HCT116 (cell line): ENCODE data around the gene TOP2B. TPM values are rescaled to one million over a fixed set of nuclear protein-coding genes. Genes with fewer than 3 reads are reported as not detected.
A peak's percentile ranks its signal among the peaks of the same experiment; 100 is the strongest.

ENCODE experiments used
- ATAC-seq: fragments of 200-7000 bp; cut with Tn5 transposase; 2 replicates; pipeline ENCODE4 v1.9.1; 2020; ENCODE audit warnings: mild to moderate bottlenecking, moderate library complexity
- BruUV-seq: library from RNA; stranded (reverse); fragments of 400-500 nt; replicated peaks from 2 replicates; lab custom pipeline; 2021; lab: Mats Ljungman, UMichigan
- CTCF ChIA-PET: fragments of 300-600 bp; sonication (Branson Sonifier 250); formaldehyde crosslinking; loops from one replicate; lab custom pipeline; 2021; ENCODE audit warnings: antibody characterized with exemption; lab: Charles Lee
- POLR2A ChIA-PET: fragments of 300-600, 350-600 bp; sonication (Branson Sonifier 250); formaldehyde crosslinking; loops from one replicate; lab custom pipeline; 2021; ENCODE audit warnings: antibody characterized with exemption; lab: Charles Lee
- RAD21 ChIA-PET, 2 experiments: fragments of 300-600 bp; sonication (Branson Sonifier 250); formaldehyde crosslinking; loops; one replicate each; lab custom pipeline; 2023; ENCODE audit warnings: low total read pairs in 2 of 2; ENCODE audit not compliant: uncharacterized antibody in 2 of 2, unreplicated experiment in 2 of 2, low non-redundant PET in 1 of 2; lab: Charles Lee
- DNase-seq: peaks from one replicate; pipeline ENCODE4 v3.0.0-alpha.2; 2010; ENCODE audit warnings: low read depth, low spot score
- H2AFZ ChIP-seq: fragments of 200-600 bp; shearing (Covaris generic), sonication (generic); 2 replicates; pipeline ENCODE4 v1.6.1; 2017; ENCODE audit warnings: low read depth, mixed run types, mixed read lengths, antibody characterized with exemption, low read length; ENCODE audit not compliant: poor library complexity, severe bottlenecking
- H3K27ac ChIP-seq: 2 replicates; pipeline ENCODE4 v1.5.1; 2012; ENCODE audit warnings: low read depth, low read length
- H3K27me3 ChIP-seq: fragments of 200-600 bp; sonication (generic); 2 replicates; pipeline ENCODE4 v1.6.1; 2016; ENCODE audit warnings: mixed run types, low read length, mixed read lengths; ENCODE audit not compliant: insufficient read depth
- H3K36me3 ChIP-seq, 2 experiments: fragments of 200-500 bp in 1 of 2; fragments of 200-600 bp in 1 of 2; sonication (Bioruptor generic) in 1 of 2; sonication (generic) in 1 of 2; 2 replicates each; pipeline versions ENCODE4 v1.5.1 to v1.6.1; 2014 to 2016; ENCODE audit warnings: low read length in 2 of 2, inconsistent platforms in 1 of 2, mixed read lengths in 1 of 2, mixed run types in 1 of 2; ENCODE audit not compliant: insufficient read depth in 2 of 2, control insufficient read depth in 1 of 2
- H3K4me1 ChIP-seq, 2 experiments: fragments of 200-600 bp in 1 of 2; sonication (generic) in 1 of 2; 2 replicates each; pipeline versions ENCODE4 v1.5.1 to v1.6.1; 2012 to 2017; ENCODE audit warnings: low read length in 2 of 2, inconsistent platforms in 1 of 2, mild to moderate bottlenecking in 1 of 2, mixed read lengths in 1 of 2, mixed run types in 1 of 2, moderate library complexity in 1 of 2; ENCODE audit not compliant: insufficient read depth in 2 of 2, control insufficient read depth in 1 of 2
- H3K4me2 ChIP-seq: fragments of 200-600 bp; sonication (generic); 2 replicates; pipeline ENCODE4 v1.6.1; 2017; ENCODE audit warnings: mixed run types, low read length, mixed read lengths
- H3K4me3 ChIP-seq, 2 experiments: fragments of 200-600 bp in 1 of 2; sonication (generic) in 1 of 2; replicated peaks in 1 of 2; 2 replicates each; pipeline ENCODE4 v1.5.1; 2011 to 2016; ENCODE audit warnings: low read length in 2 of 2, control low read depth in 1 of 2, low read depth in 1 of 2, mild to moderate bottlenecking in 1 of 2, mixed read lengths in 1 of 2, mixed run types in 1 of 2
- H3K79me2 ChIP-seq: fragments of 200-600 bp; sonication (generic); 2 replicates; pipeline ENCODE4 v1.6.1; 2017; ENCODE audit warnings: mild to moderate bottlenecking, mixed run types, low read length, moderate library complexity, mixed read lengths; ENCODE audit not compliant: insufficient read depth
- H3K9ac ChIP-seq: fragments of 200-600 bp; sonication (generic); 2 replicates; pipeline ENCODE4 v1.6.1; 2016; ENCODE audit warnings: low read length, mixed read lengths
- H3K9me2 ChIP-seq: fragments of 200-600 bp; sonication (generic), shearing (Covaris generic); 2 replicates; pipeline ENCODE4 v1.6.1; 2017; ENCODE audit warnings: mixed run types, mild to moderate bottlenecking, moderate library complexity; ENCODE audit not compliant: insufficient read depth
- H3K9me3 ChIP-seq, 2 experiments: fragments of 200-500 bp in 1 of 2; fragments of 200-600 bp in 1 of 2; sonication (Bioruptor generic) in 1 of 2; sonication (generic) in 1 of 2; 2 replicates each; pipeline ENCODE4 v1.6.1; 2014 to 2017; ENCODE audit warnings: low read length in 2 of 2, mixed read lengths in 2 of 2, inconsistent platforms in 1 of 2, low read depth in 1 of 2, mild to moderate bottlenecking in 1 of 2, mixed run types in 1 of 2, moderate library complexity in 1 of 2; ENCODE audit not compliant: control insufficient read depth in 1 of 2, insufficient read depth in 1 of 2
- H4K20me1 ChIP-seq: fragments of 200-600 bp; sonication (generic), shearing (Covaris generic); 2 replicates; pipeline ENCODE4 v1.6.1; 2017; ENCODE audit warnings: mixed run types, mild to moderate bottlenecking, moderate library complexity; ENCODE audit not compliant: insufficient read depth
- CBX3 ChIP-seq: IDR thresholded peaks from 2 replicates; pipeline ENCODE4 v1.6.1; 2012; ENCODE audit warnings: low read depth
- CEBPB ChIP-seq: IDR thresholded peaks from 2 replicates; pipeline ENCODE4 v1.6.1; 2012; ENCODE audit warnings: low read depth
- EGR1 ChIP-seq: IDR thresholded peaks from 2 replicates; pipeline ENCODE4 v1.6.1; 2012; ENCODE audit warnings: low read depth
- EZH2 ChIP-seq: fragments of 200-600 bp; sonication (generic); IDR thresholded peaks from 2 replicates; pipeline ENCODE4 v1.6.1; 2017; ENCODE audit warnings: antibody characterized with exemption, mixed run types
- FOSL1 ChIP-seq: IDR thresholded peaks from 2 replicates; pipeline ENCODE4 v1.6.1; 2012; ENCODE audit warnings: low read depth
- POLR2A ChIP-seq: IDR thresholded peaks from 2 replicates; pipeline ENCODE4 v1.7.0; 2011; ENCODE audit warnings: borderline replicate concordance; ENCODE audit not compliant: insufficient read depth, insufficient read length; ENCODE audit errors: extremely low read depth
- RAD21 ChIP-seq: IDR thresholded peaks from 2 replicates; pipeline ENCODE4 v1.6.1; 2012; ENCODE audit warnings: low read depth, mild to moderate bottlenecking
- SIN3A ChIP-seq: IDR thresholded peaks from 2 replicates; pipeline ENCODE4 v1.6.1; 2012; ENCODE audit warnings: low read depth
- SP1 ChIP-seq: IDR thresholded peaks from 2 replicates; pipeline ENCODE4 v1.6.1; 2012; ENCODE audit warnings: low read depth
- TCF7L2 ChIP-seq: IDR thresholded peaks from 2 replicates; pipeline ENCODE4 v1.7.0; 2011; ENCODE audit warnings: borderline replicate concordance, inconsistent platforms; ENCODE audit not compliant: insufficient read depth, insufficient read length; ENCODE audit errors: extremely low read depth
- YY1 ChIP-seq: IDR thresholded peaks from 2 replicates; pipeline ENCODE4 v1.6.1; 2011; ENCODE audit warnings: low read length, low read depth, moderate library complexity, mild to moderate bottlenecking; ENCODE audit not compliant: insufficient replicate concordance; ENCODE audit errors: extremely low read depth
- ZNF274 ChIP-seq: fragments of 200-500 bp; sonication (Bioruptor generic); IDR thresholded peaks from 2 replicates; pipeline ENCODE4 v1.6.1; 2014; ENCODE audit warnings: mild to moderate bottlenecking, low read depth, low read length, inconsistent platforms
- intact Hi-C: fragments of 100-400 bp; cut with micrococcal nuclease; formaldehyde crosslinking; loops from 2 replicates; pipeline ENCODE4 v1.10.0; 2022
- total RNA-seq: library from RNA; stranded (reverse); gene quantifications from one replicate; pipeline ENCODE4 v1.2.1, GENCODE V29; 2021; ENCODE audit not compliant: unreplicated experiment
- TF ChIP-seq, protein P1 (sequence below): IDR thresholded peaks from 2 replicates; pipeline ENCODE4 v1.6.1; 2012
- TF ChIP-seq, protein P2 (sequence below): IDR thresholded peaks from 2 replicates; pipeline ENCODE4 v1.6.1; 2011; ENCODE audit warnings: mild to moderate bottlenecking, low read length, moderate library complexity; ENCODE audit not compliant: insufficient replicate concordance; ENCODE audit errors: extremely low read depth
- TF ChIP-seq, protein P3 (sequence below), 3 experiments: fragments of 200-600 bp in 1 of 3; sonication (generic) in 1 of 3; IDR thresholded peaks in 2 of 3; conservative IDR thresholded peaks in 1 of 3; 2 replicates each; pipeline ENCODE4 v1.5.1; 2012 to 2017; ENCODE audit warnings: low read depth in 2 of 3, low read length in 2 of 3, antibody characterized with exemption in 1 of 3, borderline replicate concordance in 1 of 3, control low read depth in 1 of 3, mild to moderate bottlenecking in 1 of 3, mixed read lengths in 1 of 3, mixed run types in 1 of 3, moderate library complexity in 1 of 3; ENCODE audit not compliant: insufficient read depth in 1 of 3
- TF ChIP-seq, protein P4 (sequence below): IDR thresholded peaks from 2 replicates; pipeline ENCODE4 v1.6.1; 2012; ENCODE audit warnings: low read depth
- TF ChIP-seq, protein P5 (sequence below): IDR thresholded peaks from 2 replicates; pipeline ENCODE4 v1.6.1; 2012

TOP2B gene
- total RNA-seq, 1 experiment from 2014 or later, result 101 TPM

DNA sequence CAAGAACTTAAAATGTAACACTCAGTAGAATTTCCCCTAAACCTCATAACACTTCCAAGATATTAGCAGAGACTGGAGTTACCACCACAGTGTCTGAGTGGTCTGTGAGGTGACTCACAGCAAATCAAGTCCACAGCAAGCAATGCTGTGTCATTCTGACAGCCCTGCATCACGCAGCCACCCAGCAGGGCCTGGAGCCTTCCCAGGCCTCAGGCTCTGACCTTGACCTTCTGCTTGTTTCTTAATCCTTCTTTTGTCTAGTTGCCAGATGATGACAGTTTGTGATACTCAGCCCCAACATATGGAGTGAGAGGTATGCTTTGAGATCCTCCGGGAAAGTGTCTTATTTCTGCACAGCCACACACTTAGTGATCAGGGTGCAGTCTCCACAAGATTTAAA, 82.5 kb downstream of the TOP2B start:
- ChIA-PET RAD21 (no interaction called here), CTCF (no interaction called here), POLR2A (no interaction called here)
- TF ChIP-seq ZNF274, result no peak
- TF ChIP-seq SP1, result no peak
- TF ChIP-seq, protein P1, sequence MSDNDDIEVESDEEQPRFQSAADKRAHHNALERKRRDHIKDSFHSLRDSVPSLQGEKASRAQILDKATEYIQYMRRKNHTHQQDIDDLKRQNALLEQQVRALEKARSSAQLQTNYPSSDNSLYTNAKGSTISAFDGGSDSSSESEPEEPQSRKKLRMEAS, result no peak
- no peak for TF ChIP-seq YY1
- TF ChIP-seq POLR2A, result no peak
- TF ChIP-seq, protein P2, sequence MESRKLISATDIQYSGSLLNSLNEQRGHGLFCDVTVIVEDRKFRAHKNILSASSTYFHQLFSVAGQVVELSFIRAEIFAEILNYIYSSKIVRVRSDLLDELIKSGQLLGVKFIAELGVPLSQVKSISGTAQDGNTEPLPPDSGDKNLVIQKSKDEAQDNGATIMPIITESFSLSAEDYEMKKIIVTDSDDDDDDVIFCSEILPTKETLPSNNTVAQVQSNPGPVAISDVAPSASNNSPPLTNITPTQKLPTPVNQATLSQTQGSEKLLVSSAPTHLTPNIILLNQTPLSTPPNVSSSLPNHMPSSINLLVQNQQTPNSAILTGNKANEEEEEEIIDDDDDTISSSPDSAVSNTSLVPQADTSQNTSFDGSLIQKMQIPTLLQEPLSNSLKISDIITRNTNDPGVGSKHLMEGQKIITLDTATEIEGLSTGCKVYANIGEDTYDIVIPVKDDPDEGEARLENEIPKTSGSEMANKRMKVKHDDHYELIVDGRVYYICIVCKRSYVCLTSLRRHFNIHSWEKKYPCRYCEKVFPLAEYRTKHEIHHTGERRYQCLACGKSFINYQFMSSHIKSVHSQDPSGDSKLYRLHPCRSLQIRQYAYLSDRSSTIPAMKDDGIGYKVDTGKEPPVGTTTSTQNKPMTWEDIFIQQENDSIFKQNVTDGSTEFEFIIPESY, result no peak
- no peak for TF ChIP-seq EZH2
- TF ChIP-seq, protein P3, sequence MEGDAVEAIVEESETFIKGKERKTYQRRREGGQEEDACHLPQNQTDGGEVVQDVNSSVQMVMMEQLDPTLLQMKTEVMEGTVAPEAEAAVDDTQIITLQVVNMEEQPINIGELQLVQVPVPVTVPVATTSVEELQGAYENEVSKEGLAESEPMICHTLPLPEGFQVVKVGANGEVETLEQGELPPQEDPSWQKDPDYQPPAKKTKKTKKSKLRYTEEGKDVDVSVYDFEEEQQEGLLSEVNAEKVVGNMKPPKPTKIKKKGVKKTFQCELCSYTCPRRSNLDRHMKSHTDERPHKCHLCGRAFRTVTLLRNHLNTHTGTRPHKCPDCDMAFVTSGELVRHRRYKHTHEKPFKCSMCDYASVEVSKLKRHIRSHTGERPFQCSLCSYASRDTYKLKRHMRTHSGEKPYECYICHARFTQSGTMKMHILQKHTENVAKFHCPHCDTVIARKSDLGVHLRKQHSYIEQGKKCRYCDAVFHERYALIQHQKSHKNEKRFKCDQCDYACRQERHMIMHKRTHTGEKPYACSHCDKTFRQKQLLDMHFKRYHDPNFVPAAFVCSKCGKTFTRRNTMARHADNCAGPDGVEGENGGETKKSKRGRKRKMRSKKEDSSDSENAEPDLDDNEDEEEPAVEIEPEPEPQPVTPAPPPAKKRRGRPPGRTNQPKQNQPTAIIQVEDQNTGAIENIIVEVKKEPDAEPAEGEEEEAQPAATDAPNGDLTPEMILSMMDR (IDR thresholded peaks at IDR 0.05 in 2 of 3, conservative IDR thresholded peaks at IDR 0.05 in 1 of 3; ENCODE audit: borderline replicate concordance in 1 of 3, insufficient read depth in 1 of 3, low read depth in 2 of 3, low read length in 2 of 3), result no peak
- TF ChIP-seq TCF7L2, result no peak
- TF ChIP-seq, protein P4, sequence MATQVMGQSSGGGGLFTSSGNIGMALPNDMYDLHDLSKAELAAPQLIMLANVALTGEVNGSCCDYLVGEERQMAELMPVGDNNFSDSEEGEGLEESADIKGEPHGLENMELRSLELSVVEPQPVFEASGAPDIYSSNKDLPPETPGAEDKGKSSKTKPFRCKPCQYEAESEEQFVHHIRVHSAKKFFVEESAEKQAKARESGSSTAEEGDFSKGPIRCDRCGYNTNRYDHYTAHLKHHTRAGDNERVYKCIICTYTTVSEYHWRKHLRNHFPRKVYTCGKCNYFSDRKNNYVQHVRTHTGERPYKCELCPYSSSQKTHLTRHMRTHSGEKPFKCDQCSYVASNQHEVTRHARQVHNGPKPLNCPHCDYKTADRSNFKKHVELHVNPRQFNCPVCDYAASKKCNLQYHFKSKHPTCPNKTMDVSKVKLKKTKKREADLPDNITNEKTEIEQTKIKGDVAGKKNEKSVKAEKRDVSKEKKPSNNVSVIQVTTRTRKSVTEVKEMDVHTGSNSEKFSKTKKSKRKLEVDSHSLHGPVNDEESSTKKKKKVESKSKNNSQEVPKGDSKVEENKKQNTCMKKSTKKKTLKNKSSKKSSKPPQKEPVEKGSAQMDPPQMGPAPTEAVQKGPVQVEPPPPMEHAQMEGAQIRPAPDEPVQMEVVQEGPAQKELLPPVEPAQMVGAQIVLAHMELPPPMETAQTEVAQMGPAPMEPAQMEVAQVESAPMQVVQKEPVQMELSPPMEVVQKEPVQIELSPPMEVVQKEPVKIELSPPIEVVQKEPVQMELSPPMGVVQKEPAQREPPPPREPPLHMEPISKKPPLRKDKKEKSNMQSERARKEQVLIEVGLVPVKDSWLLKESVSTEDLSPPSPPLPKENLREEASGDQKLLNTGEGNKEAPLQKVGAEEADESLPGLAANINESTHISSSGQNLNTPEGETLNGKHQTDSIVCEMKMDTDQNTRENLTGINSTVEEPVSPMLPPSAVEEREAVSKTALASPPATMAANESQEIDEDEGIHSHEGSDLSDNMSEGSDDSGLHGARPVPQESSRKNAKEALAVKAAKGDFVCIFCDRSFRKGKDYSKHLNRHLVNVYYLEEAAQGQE, result no peak
- TF ChIP-seq RAD21, result no peak
- no peak for TF ChIP-seq SIN3A
- TF ChIP-seq CBX3, result no peak
- TF ChIP-seq FOSL1, result no peak
- TF ChIP-seq, protein P5, sequence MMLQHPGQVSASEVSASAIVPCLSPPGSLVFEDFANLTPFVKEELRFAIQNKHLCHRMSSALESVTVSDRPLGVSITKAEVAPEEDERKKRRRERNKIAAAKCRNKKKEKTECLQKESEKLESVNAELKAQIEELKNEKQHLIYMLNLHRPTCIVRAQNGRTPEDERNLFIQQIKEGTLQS, result no peak
- no peak for TF ChIP-seq EGR1
- no peak for TF ChIP-seq CEBPB
- Histone ChIP-seq H3K27ac (no peak overlapping the region), H3K4me2 (peak overlapping the region; percentile 12), H4K20me1 (no peaks in the 10 kb centered on the region), H3K9ac (no peak overlapping the region), H3K9me2 (no peaks in the 10 kb centered on the region), H3K9me3 (no peaks in the 10 kb centered on the region), H3K4me1 (peaks cover 0 to 10% of the 10 kb centered on the region in 2 experiments; a peak in 1 of 4 replicates), H3K79me2 (no peaks in the 10 kb centered on the region), H3K36me3 (no peaks in the 10 kb centered on the region), H2AFZ (no peak overlapping the region), H3K4me3 (no peak overlapping the region), H3K27me3 (0 out of 2 replicates have a peak, but pooled peaks cover 3% of the 10 kb centered on the region)
- BruUV-seq, result no TSS peak
- ATAC-seq, result 0 out of 2 replicates have a peak, but pooled peaks have one; percentile 59
- DNase-seq, result no peak
- intact Hi-C loops, result no loop called here
